ENCODE results near the gene EIF4G1.
A peak's percentile ranks its signal among the peaks of the same experiment; 100 is the strongest.
"Not testable (repeated sequence)": the region's sequence is repeated elsewhere in the genome, so short reads cannot be mapped to it uniquely, and the experiment has no call there.

Gene EIF4G1

DNA sequence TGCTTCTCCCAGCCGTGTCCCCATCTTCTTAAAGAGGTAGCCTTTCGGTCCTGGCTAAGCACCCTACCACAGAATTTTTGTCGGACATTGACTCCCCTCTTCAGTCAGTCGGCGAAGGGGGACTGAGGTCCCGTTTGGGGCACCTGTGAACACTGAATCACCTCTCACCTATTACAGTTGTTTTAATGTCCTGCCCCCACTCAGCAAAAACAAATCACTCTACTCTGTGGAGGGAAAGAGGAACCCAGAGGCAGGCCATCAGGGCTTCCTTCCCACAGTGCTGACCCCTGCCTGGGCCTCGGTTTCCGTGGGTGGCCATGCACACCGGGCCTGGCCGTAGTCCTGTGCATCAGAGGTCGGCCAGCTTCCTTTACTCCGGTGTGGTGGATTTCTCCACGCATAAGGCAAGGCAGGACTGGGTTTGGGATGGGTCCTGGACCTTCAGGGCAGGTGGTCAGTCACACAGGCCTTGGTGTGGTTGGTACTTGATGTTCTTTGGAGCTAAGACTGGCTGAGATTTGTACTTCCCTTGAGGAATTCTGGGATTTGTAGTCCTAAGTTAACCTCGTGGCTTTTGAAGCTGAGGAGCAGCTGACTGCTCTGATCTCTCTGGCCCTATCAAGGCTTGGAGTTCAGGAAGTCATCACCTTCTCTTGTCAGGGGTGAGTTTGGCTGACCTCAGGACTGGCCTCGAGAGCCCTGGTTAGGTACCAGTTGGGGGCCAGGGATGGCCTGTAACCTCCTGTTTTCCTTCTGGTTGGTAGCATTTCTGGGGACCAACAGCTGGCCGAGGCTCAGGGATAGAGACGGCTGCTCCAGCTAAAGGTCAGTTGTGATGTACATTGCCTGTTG lies 22.4 kb downstream of the EIF4G1 start:
- Mint-ChIP-seq H3K4me1 (ENCODE audit: low read depth) (peaks cover 57% of the 10 kb centered on the region), H3K4me3 (peak overlapping the region; percentile 88), H3K27me3 (no peaks in the 10 kb centered on the region), H3K27ac (peak overlapping the region; percentile 81), H3K36me3 (ENCODE audit: low read depth) (peaks cover 36% of the 10 kb centered on the region), H3K9me3 (no peaks in the 10 kb centered on the region)

- Mint-ChIP-seq H3K4me1 (ENCODE audit: low read depth) (peaks cover 52% of the 10 kb centered on the region), H3K36me3 (ENCODE audit: low read depth) (peaks cover 30% of the 10 kb centered on the region), H3K4me3 (peak within 1 kb of the TSS; percentile 88)
Measured at GRCh38 chr3:184337399-184337714, 23.0 kb downstream of the EIF4G1 start, which contains the start of gene FAM131A. Gene FAM131A, plus strand, starts transcription at chr3:184337600. Its CDS starts 31 bp downstream, at chr3:184337631.

GRCh38 chr3:184337981-184338380 lies 23.6 kb downstream of the EIF4G1 start:
- Mint-ChIP-seq H3K9me3 (no peaks in the 10 kb centered on the region), H3K36me3 (ENCODE audit: low read depth) (peaks cover 24% of the 10 kb centered on the region), H3K27ac (no peak overlapping the region), H3K4me3 (no peak overlapping the region), H3K4me1 (ENCODE audit: low read depth) (peaks cover 45% of the 10 kb centered on the region), H3K27me3 (no peaks in the 10 kb centered on the region)

More at GRCh38 chr3:184337399-184337714, 23.0 kb downstream of the EIF4G1 start, which contains the start of gene FAM131A:
- Mint-ChIP-seq H3K27me3 (no peaks in the 10 kb centered on the region), H3K27ac (peak within 1 kb of the TSS; percentile 81), H3K9me3 (no peaks in the 10 kb centered on the region)

GRCh38 chr3:184338511-184338945 lies 24.1 kb downstream of the EIF4G1 start:
- H3K27me3 Mint-ChIP-seq, result no peaks in the 10 kb centered on the region
- peaks cover 18% of the 10 kb centered on the region for H3K36me3 Mint-ChIP-seq (ENCODE audit: low read depth)
- H3K4me3 Mint-ChIP-seq, result no peak overlapping the region
- no peak overlapping the region for H3K27ac Mint-ChIP-seq
- H3K4me1 Mint-ChIP-seq (ENCODE audit: low read depth), result peaks cover 40% of the 10 kb centered on the region
- H3K9me3 Mint-ChIP-seq, result no peaks in the 10 kb centered on the region

- Mint-ChIP-seq H3K36me3 (ENCODE audit: low read depth) (peaks cover 14% of the 10 kb centered on the region), H3K4me3 (no peak overlapping the region), H3K4me1 (ENCODE audit: low read depth) (peaks cover 35% of the 10 kb centered on the region), H3K9me3 (no peaks in the 10 kb centered on the region), H3K27ac (no peak overlapping the region), H3K27me3 (no peaks in the 10 kb centered on the region)
Measured at GRCh38 chr3:184339001-184339400, 24.6 kb downstream of the EIF4G1 start.

DNA sequence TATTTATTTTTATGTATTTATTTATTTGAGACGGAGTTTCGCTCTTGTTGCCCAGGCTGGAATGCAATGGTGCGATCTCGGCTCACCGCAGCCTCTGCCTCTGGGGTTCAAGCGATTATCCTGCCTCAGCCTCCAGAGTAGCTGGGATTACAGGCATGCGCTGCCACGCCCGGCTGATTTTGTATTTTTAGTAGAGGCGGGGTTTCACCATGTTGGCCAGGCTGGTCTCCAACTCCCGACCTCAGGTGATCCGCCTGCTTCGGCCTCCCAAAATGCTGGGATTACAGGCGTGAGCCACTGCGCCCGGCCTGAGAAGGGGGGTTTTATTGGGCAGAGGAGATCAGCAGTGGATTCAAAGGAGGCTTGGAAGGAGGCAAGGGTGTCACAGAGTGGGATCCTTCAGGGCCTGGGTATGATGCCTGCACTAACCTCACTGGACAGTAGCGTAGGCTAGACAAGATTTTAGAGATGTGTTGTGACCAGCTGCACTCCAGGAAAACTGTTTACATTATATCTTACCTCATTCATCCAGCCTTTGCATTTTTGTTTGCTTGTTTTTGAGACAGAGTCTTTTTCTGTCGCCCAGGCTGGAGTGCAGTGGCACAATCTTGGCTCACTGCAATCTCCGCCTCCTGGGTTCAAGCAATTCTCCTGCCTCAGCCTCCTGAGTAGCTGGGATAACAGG lies 25.2 kb downstream of the EIF4G1 start:
- H3K36me3 Mint-ChIP-seq (ENCODE audit: low read depth); H3K4me3 Mint-ChIP-seq; H3K27ac Mint-ChIP-seq; H3K27me3 Mint-ChIP-seq; H3K9me3 Mint-ChIP-seq: not testable (repeated sequence)
- H3K4me1 Mint-ChIP-seq (ENCODE audit: low read depth), result peaks cover 29% of the 10 kb centered on the region

DNA sequence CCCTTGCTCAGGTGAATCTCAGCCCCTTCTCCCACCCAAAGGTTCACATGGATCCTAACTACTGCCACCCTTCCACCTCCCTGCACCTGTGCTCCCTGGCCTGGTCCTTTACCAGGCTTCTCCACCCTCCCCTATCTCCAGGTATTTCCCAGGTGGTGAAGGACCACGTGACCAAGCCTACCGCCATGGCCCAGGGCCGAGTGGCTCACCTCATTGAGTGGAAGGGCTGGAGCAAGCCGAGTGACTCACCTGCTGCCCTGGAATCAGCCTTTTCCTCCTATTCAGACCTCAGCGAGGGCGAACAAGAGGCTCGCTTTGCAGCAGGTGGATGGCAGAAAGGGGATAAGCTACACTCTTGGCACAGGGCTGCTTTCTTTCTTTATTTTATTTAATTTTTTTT lies 27.5 kb downstream of the EIF4G1 start:
- Mint-ChIP-seq H3K4me3 (no peak overlapping the region), H3K36me3 (ENCODE audit: low read depth) (peaks cover 3% of the 10 kb centered on the region), H3K27ac (no peak overlapping the region), H3K4me1 (ENCODE audit: low read depth) (peaks cover 12% of the 10 kb centered on the region), H3K9me3 (no peaks in the 10 kb centered on the region), H3K27me3 (no peaks in the 10 kb centered on the region)

GRCh38 chr3:184343200-184343876 lies 28.9 kb downstream of the EIF4G1 start:
- Mint-ChIP-seq H3K4me3 (no peak overlapping the region), H3K27me3 (no peaks in the 10 kb centered on the region), H3K36me3 (ENCODE audit: low read depth) (peaks cover 3% of the 10 kb centered on the region), H3K4me1 (ENCODE audit: low read depth) (no peaks in the 10 kb centered on the region), H3K27ac (no peak overlapping the region), H3K9me3 (no peaks in the 10 kb centered on the region)

DNA sequence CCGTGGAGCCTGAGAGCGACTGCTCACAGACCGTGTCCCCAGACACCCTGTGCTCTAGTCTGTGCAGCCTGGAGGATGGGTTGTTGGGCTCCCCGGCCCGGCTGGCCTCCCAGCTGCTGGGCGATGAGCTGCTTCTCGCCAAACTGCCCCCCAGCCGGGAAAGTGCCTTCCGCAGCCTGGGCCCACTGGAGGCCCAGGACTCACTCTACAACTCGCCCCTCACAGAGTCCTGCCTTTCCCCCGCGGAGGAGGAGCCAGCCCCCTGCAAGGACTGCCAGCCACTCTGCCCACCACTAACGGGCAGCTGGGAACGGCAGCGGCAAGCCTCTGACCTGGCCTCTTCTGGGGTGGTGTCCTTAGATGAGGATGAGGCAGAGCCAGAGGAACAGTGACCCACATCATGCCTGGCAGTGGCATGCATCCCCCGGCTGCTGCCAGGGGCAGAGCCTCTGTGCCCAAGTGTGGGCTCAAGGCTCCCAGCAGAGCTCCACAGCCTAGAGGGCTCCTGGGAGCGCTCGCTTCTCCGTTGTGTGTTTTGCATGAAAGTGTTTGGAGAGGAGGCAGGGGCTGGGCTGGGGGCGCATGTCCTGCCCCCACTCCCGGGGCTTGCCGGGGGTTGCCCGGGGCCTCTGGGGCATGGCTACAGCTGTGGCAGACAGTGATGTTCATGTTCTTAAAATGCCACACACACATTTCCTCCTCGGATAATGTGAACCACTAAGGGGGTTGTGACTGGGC lies 30.3 kb downstream of the EIF4G1 start:
- Mint-ChIP-seq H3K9me3 (no peaks in the 10 kb centered on the region), H3K4me1 (ENCODE audit: low read depth) (no peaks in the 10 kb centered on the region), H3K27me3 (no peaks in the 10 kb centered on the region), H3K36me3 (ENCODE audit: low read depth) (peaks cover 3% of the 10 kb centered on the region), H3K27ac (no peak overlapping the region), H3K4me3 (no peak overlapping the region)

DNA sequence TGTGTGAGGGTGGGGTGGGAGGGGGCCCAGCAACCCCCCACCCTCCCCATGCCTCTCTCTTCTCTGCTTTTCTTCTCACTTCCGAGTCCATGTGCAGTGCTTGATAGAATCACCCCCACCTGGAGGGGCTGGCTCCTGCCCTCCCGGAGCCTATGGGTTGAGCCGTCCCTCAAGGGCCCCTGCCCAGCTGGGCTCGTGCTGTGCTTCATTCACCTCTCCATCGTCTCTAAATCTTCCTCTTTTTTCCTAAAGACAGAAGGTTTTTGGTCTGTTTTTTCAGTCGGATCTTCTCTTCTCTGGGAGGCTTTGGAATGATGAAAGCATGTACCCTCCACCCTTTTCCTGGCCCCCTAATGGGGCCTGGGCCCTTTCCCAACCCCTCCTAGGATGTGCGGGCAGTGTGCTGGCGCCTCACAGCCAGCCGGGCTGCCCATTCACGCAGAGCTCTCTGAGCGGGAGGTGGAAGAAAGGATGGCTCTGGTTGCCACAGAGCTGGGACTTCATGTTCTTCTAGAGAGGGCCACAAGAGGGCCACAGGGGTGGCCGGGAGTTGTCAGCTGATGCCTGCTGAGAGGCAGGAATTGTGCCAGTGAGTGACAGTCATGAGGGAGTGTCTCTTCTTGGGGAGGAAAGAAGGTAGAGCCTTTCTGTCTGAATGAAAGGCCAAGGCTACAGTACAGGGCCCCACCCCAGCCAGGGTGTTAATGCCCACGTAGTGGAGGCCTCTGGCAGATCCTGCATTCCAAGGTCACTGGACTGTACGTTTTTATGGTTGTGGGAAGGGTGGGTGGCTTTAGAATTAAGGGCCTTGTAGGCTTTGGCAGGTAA lies 31.1 kb downstream of the EIF4G1 start:
- H3K27ac Mint-ChIP-seq, result no peak overlapping the region

DNA sequence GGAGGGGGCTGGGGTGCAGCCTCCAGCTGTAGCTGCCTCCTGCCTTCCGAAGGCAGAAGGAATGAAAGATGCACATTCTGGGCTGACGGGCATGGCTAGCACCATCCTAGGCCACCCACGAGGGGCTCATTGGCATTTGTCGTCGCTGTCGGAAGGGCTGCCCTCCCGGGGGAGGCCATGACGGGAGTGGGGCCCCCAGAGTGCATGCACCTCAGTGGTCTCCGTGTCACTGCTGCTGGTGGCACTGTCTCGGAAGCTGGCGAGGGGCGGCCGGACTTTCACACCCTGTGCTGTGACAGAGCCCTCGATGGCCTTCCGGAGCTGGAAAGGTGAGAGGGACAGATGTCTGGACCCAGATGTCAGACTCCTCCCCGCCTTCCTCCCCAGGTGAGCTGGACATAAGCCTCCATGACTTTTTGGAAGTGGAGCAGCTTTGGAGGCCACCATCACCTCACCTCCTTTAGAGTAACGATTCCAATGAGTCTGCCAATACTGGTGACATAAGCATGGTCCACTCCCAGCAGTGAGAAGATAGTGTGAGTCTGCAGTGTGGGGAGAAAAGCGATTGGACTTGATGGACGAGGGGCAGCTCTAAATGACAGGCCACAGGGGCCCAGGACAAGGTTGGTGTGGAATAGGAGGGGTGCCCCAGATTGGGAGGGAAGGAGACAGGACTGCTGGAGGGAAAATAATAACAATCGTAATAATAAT lies 32.2 kb downstream of the EIF4G1 start:
- Mint-ChIP-seq H3K27me3 (no peaks in the 10 kb centered on the region), H3K36me3 (ENCODE audit: low read depth) (peaks cover 3% of the 10 kb centered on the region), H3K4me3 (no peak overlapping the region), H3K9me3 (no peaks in the 10 kb centered on the region), H3K27ac (no peak overlapping the region), H3K4me1 (ENCODE audit: low read depth) (no peaks in the 10 kb centered on the region)

More for the DNA sequence above, 31.1 kb downstream of the EIF4G1 start:
- Mint-ChIP-seq H3K4me3 (no peak overlapping the region), H3K4me1 (ENCODE audit: low read depth) (no peaks in the 10 kb centered on the region), H3K27me3 (no peaks in the 10 kb centered on the region), H3K9me3 (no peaks in the 10 kb centered on the region), H3K36me3 (ENCODE audit: low read depth) (peaks cover 3% of the 10 kb centered on the region)

GRCh38 chr3:184347321-184348056 lies 33.1 kb downstream of the EIF4G1 start:
- Mint-ChIP-seq H3K4me1 (ENCODE audit: low read depth) (no peaks in the 10 kb centered on the region), H3K27me3 (no peaks in the 10 kb centered on the region), H3K9me3 (no peaks in the 10 kb centered on the region), H3K27ac (no peak overlapping the region), H3K36me3 (ENCODE audit: low read depth) (peaks cover 3% of the 10 kb centered on the region), H3K4me3 (no peak overlapping the region)

GRCh38 chr3:184348057-184348382 lies 33.6 kb downstream of the EIF4G1 start:
- Mint-ChIP-seq H3K4me1 (ENCODE audit: low read depth) (no peaks in the 10 kb centered on the region), H3K27ac (no peak overlapping the region), H3K36me3 (ENCODE audit: low read depth) (peaks cover 3% of the 10 kb centered on the region), H3K9me3 (no peaks in the 10 kb centered on the region), H3K4me3 (no peak overlapping the region), H3K27me3 (no peaks in the 10 kb centered on the region)

Data from stimulated activated naive CD8-positive, alpha-beta T cell treated with anti-CD3 and anti-CD28 coated beads, Interleukin-15, Interleukin-2, amounts not matched to agents 100 ng/mL and 50 ng/mL, for 24 hours (primary cell).